BE2C (cell line): Measurements from ENCODE around the gene ZNF628.
A peak's percentile ranks its signal among the peaks of the same experiment; 100 is the strongest.

Experiments used
- DNase-seq: peaks from one replicate; pipeline ENCODE4 v3.0.0-alpha.2; 2020
- H3K27me3 ChIP-seq: fragments of 250-450 bp; sonication (Bioruptor Pico); 2 replicates; pipeline ENCODE4 v1.5.1; 2020; ENCODE audit warnings: mild to moderate bottlenecking
- H3K36me3 ChIP-seq: fragments of 250-450 bp; sonication (Bioruptor Pico); 2 replicates; pipeline ENCODE4 v1.5.1; 2020; ENCODE audit warnings: mild to moderate bottlenecking
- H3K4me1 ChIP-seq: fragments of 250-450 bp; sonication (Bioruptor Pico); 2 replicates; pipeline ENCODE4 v1.5.1; 2020
- H3K4me3 ChIP-seq: 2 replicates; pipeline ENCODE4 v1.5.1; 2011; ENCODE audit warnings: low read depth, low read length
- H3K9me3 ChIP-seq: fragments of 250-450 bp; sonication (Bioruptor Pico); 2 replicates; pipeline ENCODE4 v1.5.1; 2020
- CTCF ChIP-seq: IDR thresholded peaks from 2 replicates; pipeline ENCODE4 v1.5.1; 2012; ENCODE audit warnings: mild to moderate bottlenecking, low read depth, low read length

Gene ZNF628

GRCh38 chr19:55473225-55474012 lies 3.0 kb upstream of the ZNF628 start:
- H3K27me3 ChIP-seq, result no peaks in the 10 kb centered on the region
- no peaks in the 10 kb centered on the region; the same call in 1 of the 2 replicates for H3K9me3 ChIP-seq
- H3K36me3 ChIP-seq, result no peaks in the 10 kb centered on the region
- H3K4me1 ChIP-seq, result peaks cover 5% of the 10 kb centered on the region; the same call in 1 of the 2 replicates
- no peak for TF ChIP-seq CTCF
- no peak overlapping the region for H3K4me3 ChIP-seq
- DNase-seq, result peak; percentile 18

GRCh38 chr19:55474269-55475265 lies 1.9 kb upstream of the ZNF628 start:
- Histone ChIP-seq H3K27me3 (no peaks in the 10 kb centered on the region), H3K9me3 (no peaks in the 10 kb centered on the region; the same call in 1 of the 2 replicates), H3K4me3 (no peak overlapping the region), H3K4me1 (peaks cover 5% of the 10 kb centered on the region; the same call in 1 of the 2 replicates), H3K36me3 (no peaks in the 10 kb centered on the region)
- DNase-seq, result no peak
- no peak for TF ChIP-seq CTCF

- DNase-seq, result no peak
- TF ChIP-seq CTCF, result no peak
- Histone ChIP-seq H3K27me3 (no peaks in the 10 kb centered on the region), H3K36me3 (peaks cover 6% of the 10 kb centered on the region; the same call in 1 of the 2 replicates), H3K4me3 (no peak overlapping the region), H3K9me3 (no peaks in the 10 kb centered on the region; the same call in 1 of the 2 replicates), H3K4me1 (peaks cover 5% of the 10 kb centered on the region; the same call in 1 of the 2 replicates)
Measured at GRCh38 chr19:55477905-55478304, 1.5 kb downstream of the ZNF628 start.

GRCh38 chr19:55478364-55478763 lies 1.9 kb downstream of the ZNF628 start:
- no peak for DNase-seq
- no peak for TF ChIP-seq CTCF
- Histone ChIP-seq H3K4me1 (peaks cover 5% of the 10 kb centered on the region; the same call in 1 of the 2 replicates), H3K36me3 (peaks cover 6% of the 10 kb centered on the region; the same call in 1 of the 2 replicates), H3K4me3 (no peak overlapping the region), H3K27me3 (no peaks in the 10 kb centered on the region), H3K9me3 (no peaks in the 10 kb centered on the region; the same call in 1 of the 2 replicates)

GRCh38 chr19:55479045-55479444 lies 2.6 kb downstream of the ZNF628 start:
- Histone ChIP-seq H3K36me3 (peaks cover 6% of the 10 kb centered on the region; the same call in 1 of the 2 replicates), H3K9me3 (no peaks in the 10 kb centered on the region; the same call in 1 of the 2 replicates), H3K4me1 (peaks cover 5% of the 10 kb centered on the region), H3K27me3 (no peaks in the 10 kb centered on the region), H3K4me3 (no peak overlapping the region)
- DNase-seq, result peak; percentile 9
- no peak for TF ChIP-seq CTCF
